IPS-15b (cell line): Measurements from ENCODE around the gene IFT20.

ENCODE experiments used
- H3K27me3 ChIP-seq: one replicate; pipeline ENCODE4 v1.6.1; 2013; ENCODE audit warnings: low read length; ENCODE audit not compliant: control insufficient read depth, insufficient read depth
- H3K36me3 ChIP-seq: one replicate; pipeline ENCODE4 v1.6.1; 2013; ENCODE audit warnings: low read length; ENCODE audit not compliant: control insufficient read depth, insufficient read depth
- H3K4me1 ChIP-seq: one replicate; pipeline ENCODE4 v1.6.1; 2013; ENCODE audit warnings: mild to moderate bottlenecking, low read length; ENCODE audit not compliant: control insufficient read depth, insufficient read depth
- H3K4me3 ChIP-seq: one replicate; pipeline ENCODE4 v1.5.1; 2013; ENCODE audit warnings: low read depth, low read length
- H3K9ac ChIP-seq: one replicate; pipeline ENCODE4 v1.6.1; 2013; ENCODE audit warnings: low read depth, mild to moderate bottlenecking, low read length
- H3K9me3 ChIP-seq: one replicate; pipeline ENCODE4 v1.6.1; 2013; ENCODE audit warnings: mild to moderate bottlenecking, low read length; ENCODE audit not compliant: control insufficient read depth, insufficient read depth

IFT20 gene

DNA sequence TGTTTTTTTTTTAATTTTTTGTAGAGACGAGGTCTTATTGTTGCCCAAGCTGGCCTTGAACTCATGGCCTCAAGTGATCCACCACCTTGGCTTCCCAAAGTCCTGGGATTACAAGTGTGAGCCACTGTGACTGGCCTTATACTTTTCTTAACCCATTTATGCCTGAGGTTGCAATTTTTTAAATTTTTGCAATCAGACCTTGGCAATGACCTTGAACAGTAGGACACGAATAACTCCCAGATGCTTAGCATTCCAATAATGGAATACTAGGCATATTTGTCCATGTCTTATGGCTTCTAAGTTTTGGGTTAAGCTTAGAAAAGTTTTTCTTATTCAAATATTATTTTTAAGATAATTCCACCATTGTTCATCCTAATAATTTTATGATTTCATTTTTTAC is 44.6 kb downstream of the IFT20 start:
- no peaks in the 10 kb centered on the region for H3K4me1 ChIP-seq

DNA sequence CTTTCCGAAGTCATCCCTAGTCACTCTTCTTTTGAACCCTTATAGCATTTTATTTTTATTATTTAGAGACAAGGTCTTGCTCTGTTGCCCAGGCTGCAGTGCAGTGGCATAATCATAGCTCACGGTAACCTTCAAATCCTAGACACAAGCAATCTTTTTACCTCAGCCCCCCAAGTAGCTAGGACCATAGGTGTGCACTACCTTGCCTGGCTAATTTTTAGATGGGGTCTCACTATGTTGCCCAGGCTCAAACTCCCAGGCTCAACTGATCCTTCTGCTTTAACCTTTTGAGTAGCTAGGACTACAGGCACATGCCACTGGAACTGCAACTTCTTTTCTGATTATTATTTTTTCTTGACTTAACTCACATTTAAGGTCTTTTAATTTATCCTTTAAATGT is 49.3 kb downstream of the IFT20 start:
- Histone ChIP-seq H3K9ac (no peak overlapping the region), H3K36me3 (no peaks in the 10 kb centered on the region), H3K9me3 (no peaks in the 10 kb centered on the region), H3K4me3 (no peak overlapping the region), H3K4me1 (no peaks in the 10 kb centered on the region), H3K27me3 (no peaks in the 10 kb centered on the region)

More for the DNA sequence above, 44.6 kb downstream of the IFT20 start:
- no peaks in the 10 kb centered on the region for H3K9me3 ChIP-seq
- H3K27me3 ChIP-seq: no peaks in the 10 kb centered on the region
- no peaks in the 10 kb centered on the region for H3K36me3 ChIP-seq
- H3K9ac ChIP-seq: no peak overlapping the region
- no peak overlapping the region for H3K4me3 ChIP-seq

DNA sequence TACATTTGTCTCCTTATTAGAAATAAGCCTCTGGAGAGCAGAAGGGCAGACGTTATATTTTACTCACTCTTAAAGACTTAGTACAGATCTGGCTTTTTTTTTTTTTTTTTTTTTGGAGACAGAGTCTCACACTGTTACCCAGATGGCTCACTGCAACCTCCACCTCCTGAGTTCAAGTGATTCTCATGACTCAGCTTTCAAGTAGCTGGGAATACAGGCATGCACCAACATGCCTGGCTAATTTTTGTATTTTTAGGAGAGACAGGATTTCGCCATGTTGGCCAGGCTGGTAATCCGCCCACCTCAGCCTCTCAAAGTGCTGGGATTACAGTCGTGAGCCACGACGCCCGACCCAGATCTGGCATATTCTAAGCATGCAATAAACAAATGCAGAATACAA is 52.7 kb downstream of the IFT20 start:
- Histone ChIP-seq H3K27me3 (no peaks in the 10 kb centered on the region), H3K36me3 (no peaks in the 10 kb centered on the region), H3K4me1 (no peaks in the 10 kb centered on the region), H3K4me3 (no peak overlapping the region), H3K9me3 (no peaks in the 10 kb centered on the region), H3K9ac (no peak overlapping the region)

GRCh38 chr17:28280826-28281225 is 54.4 kb downstream of the IFT20 start:
- Histone ChIP-seq H3K36me3 (no peaks in the 10 kb centered on the region), H3K27me3 (no peaks in the 10 kb centered on the region), H3K9me3 (no peaks in the 10 kb centered on the region), H3K9ac (no peak overlapping the region), H3K4me3 (no peak overlapping the region), H3K4me1 (no peaks in the 10 kb centered on the region)

GRCh38 chr17:28279411-28279810 is 55.9 kb downstream of the IFT20 start:
- Histone ChIP-seq H3K4me1 (no peaks in the 10 kb centered on the region), H3K27me3 (no peaks in the 10 kb centered on the region), H3K4me3 (no peak overlapping the region), H3K9ac (no peak overlapping the region), H3K36me3 (no peaks in the 10 kb centered on the region), H3K9me3 (no peaks in the 10 kb centered on the region)
